Mucosa of rectum (tissue), 2 donors: ENCODE data around the gene EGF.
"Not testable (repeated sequence)": the region's sequence is repeated elsewhere in the genome, so short reads cannot be mapped to it uniquely, and the experiment has no call there.

Experiments used
- H3K27ac ChIP-seq, 2 donors: one replicate each; pipeline ENCODE4 v1.7.0; 2013; ENCODE audit warnings: inconsistent platforms in 2 of 2, low read depth in 2 of 2, low read length in 2 of 2
- H3K27me3 ChIP-seq, 2 donors: one replicate each; pipeline ENCODE4 v1.7.0; 2013; ENCODE audit warnings: low read length in 2 of 2; ENCODE audit not compliant: control insufficient read depth in 2 of 2, insufficient read depth in 2 of 2
- H3K36me3 ChIP-seq, 2 donors: one replicate each; pipeline ENCODE4 v1.7.0; 2013; ENCODE audit warnings: low read length in 2 of 2; ENCODE audit not compliant: control insufficient read depth in 2 of 2, insufficient read depth in 2 of 2
- H3K4me1 ChIP-seq, 2 donors: one replicate each; pipeline ENCODE4 v1.7.0; 2013; ENCODE audit warnings: low read length in 2 of 2, mild to moderate bottlenecking in 1 of 2; ENCODE audit not compliant: control insufficient read depth in 2 of 2, insufficient read depth in 2 of 2
- H3K4me3 ChIP-seq, 2 donors: one replicate each; pipeline ENCODE4 v1.7.0; 2013; ENCODE audit warnings: low read length in 2 of 2
- H3K9ac ChIP-seq, 2 donors: one replicate each; pipeline ENCODE4 v1.7.0; 2013; ENCODE audit warnings: low read length in 2 of 2, low read depth in 1 of 2, mild to moderate bottlenecking in 1 of 2
- H3K9me3 ChIP-seq, 2 donors: one replicate each; pipeline ENCODE4 v1.7.0; 2013; ENCODE audit warnings: low read length in 2 of 2; ENCODE audit not compliant: control insufficient read depth in 2 of 2
- donor health status: healthy.
- donor health status: Normal muscosa, but diverticular disease.

Gene EGF

DNA sequence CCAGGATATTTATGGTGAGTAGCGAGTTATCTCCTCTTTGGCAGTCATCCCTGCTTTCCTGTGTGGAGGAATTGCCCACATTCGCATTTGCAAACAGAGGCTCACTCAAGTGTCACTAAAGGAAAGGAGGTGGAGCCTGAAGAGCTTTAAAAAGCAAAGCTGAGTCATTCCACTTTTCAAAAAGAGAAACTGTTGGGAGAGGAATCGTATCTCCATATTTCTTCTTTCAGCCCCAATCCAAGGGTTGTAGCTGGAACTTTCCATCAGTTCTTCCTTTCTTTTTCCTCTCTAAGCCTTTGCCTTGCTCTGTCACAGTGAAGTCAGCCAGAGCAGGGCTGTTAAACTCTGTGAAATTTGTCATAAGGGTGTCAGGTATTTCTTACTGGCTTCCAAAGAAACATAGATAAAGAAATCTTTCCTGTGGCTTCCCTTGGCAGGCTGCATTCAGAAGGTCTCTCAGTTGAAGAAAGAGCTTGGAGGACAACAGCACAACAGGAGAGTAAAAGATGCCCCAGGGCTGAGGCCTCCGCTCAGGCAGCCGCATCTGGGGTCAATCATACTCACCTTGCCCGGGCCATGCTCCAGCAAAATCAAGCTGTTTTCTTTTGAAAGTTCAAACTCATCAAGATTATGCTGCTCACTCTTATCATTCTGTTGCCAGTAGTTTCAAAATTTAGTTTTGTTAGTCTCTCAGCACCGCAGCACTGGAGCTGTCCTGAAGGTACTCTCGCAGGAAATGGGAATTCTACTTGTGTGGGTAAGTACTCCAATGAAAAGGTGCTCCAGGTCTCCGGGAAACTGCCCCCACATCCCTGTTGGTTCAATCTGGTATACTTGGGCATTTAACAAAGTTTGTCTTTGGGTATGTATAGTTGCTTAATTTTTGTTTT is at the start of gene EGF:
EGF (plus strand) TSS at position 178 of the 890 bp plus-strand sequence; CDS start at position 631, 453 bp downstream.
- Histone ChIP-seq H3K27ac (no peak within 1 kb of the TSS), H3K4me1 (peaks cover 5 to 8% of the 10 kb centered on the region in 2 donors), H3K27me3 (no peaks in the 10 kb centered on the region), H3K9ac (peak within 1 kb of the TSS in 1 of 2 donors; percentile 8), H3K9me3 (no peaks in the 10 kb centered on the region), H3K36me3 (no peaks in the 10 kb centered on the region), H3K4me3 (peak within 1 kb of the TSS; percentile 17 to 49)

DNA sequence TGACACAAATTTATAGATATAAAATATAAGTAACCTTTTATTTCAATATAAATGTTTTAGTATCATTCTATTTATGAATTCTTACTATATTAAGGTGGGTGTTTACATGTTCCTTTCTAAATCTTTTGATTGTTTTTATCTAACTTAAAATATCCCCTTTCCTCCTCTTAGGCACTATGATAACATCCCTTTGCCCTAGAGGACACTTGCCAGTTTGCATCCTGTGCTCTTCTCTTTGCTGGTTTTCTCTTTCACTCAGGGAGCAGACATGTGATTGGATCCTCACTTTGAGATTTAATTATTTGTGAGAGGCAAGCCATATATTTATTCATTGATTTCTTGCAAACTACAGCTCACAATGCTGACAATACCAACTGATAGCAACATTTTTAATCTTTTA is 48.5 kb upstream of the EGF start:
- Histone ChIP-seq H3K4me3 (no peak overlapping the region), H3K36me3 (no peaks in the 10 kb centered on the region), H3K4me1 (no peaks in the 10 kb centered on the region), H3K9ac (no peak overlapping the region), H3K9me3 (peaks cover 0 to 4% of the 10 kb centered on the region in 2 donors), H3K27me3 (no peaks in the 10 kb centered on the region), H3K27ac (no peak overlapping the region)

DNA sequence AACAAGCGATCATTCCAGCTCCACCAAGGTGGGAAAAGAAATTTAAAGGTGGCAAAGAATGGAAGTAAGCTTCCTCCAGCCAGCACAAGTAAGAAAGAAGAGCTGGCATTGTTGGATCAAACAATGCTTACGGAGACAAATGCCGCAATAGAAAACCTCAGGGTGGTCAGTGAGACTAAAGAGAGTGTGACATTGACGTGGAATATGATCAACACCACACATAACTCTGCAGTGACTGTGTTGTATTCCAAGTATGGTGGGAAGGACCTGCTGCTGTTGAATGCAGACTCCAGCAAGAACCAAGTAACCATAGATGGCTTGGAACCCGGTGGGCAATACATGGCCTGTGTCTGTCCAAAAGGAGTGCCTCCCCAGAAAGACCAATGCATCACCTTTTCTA is 42.6 kb upstream of the EGF start:
- Histone ChIP-seq H3K9ac (no peak overlapping the region), H3K4me3 (no peak overlapping the region), H3K9me3 (no peaks in the 10 kb centered on the region), H3K4me1 (no peaks in the 10 kb centered on the region), H3K27me3 (no peaks in the 10 kb centered on the region), H3K36me3 (no peaks in the 10 kb centered on the region), H3K27ac (no peak overlapping the region)

DNA sequence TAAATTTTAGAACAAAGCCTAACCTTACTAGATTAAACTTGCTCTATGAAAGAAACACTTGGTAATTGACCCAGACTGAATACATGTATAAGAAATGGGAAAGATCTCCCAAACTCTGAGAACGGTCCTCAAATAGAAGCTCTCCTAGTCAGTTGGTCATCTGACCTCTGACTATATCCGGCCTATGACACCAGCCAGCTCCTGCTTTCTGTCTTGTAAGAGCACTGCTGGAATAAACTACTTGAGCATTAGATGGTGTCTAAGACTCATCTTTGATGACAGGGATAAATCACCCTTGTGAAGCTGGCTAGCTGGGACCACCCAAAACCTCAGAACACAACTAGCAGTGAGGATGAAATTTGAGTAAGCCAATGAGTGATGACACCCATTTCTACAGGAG is 40.6 kb upstream of the EGF start:
- Histone ChIP-seq H3K9ac (no peak overlapping the region), H3K4me3 (no peak overlapping the region), H3K4me1 (no peaks in the 10 kb centered on the region), H3K27ac (no peak overlapping the region), H3K27me3 (no peaks in the 10 kb centered on the region), H3K36me3 (no peaks in the 10 kb centered on the region), H3K9me3 (no peaks in the 10 kb centered on the region)

DNA sequence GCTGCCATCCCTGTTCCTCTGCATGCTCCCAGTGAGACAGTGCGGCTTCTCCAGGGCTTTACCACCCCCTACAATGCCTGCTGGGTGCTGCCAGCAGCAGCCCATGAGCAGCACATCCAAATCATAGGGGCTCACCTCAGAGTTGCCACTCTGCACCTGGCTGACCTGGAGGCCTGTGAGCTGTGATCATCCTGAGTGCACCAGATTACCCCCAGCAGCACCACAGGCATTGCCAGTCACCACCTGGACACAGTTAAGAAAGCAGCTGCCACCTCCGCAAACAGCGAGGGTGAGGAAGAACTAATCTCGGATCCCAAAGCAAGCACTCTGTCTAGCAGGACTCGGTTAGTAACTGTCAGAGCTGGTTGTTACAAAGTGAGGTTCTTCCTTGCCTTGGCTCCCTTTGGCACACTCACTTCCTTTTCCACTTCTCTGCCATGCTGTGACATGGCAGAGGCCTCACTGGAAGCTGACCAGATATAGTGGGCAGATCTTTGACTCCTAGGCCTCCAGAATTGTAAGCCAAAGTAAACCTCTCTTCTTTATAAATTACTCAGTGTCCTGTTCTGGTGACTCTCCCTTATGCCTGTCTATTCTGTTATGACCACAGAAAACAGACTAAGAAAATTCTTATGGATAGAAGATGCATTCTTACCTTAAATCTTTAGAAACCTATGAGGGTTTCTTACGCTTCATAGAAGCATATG is 39.6 kb upstream of the EGF start:
- no peaks in the 10 kb centered on the region for H3K4me1 ChIP-seq
- no peak overlapping the region for H3K9ac ChIP-seq
- H3K27ac ChIP-seq, result no peak overlapping the region
- no peaks in the 10 kb centered on the region for H3K36me3 ChIP-seq
- H3K4me3 ChIP-seq, result no peak overlapping the region
- no peaks in the 10 kb centered on the region for H3K27me3 ChIP-seq
- no peaks in the 10 kb centered on the region for H3K9me3 ChIP-seq

DNA sequence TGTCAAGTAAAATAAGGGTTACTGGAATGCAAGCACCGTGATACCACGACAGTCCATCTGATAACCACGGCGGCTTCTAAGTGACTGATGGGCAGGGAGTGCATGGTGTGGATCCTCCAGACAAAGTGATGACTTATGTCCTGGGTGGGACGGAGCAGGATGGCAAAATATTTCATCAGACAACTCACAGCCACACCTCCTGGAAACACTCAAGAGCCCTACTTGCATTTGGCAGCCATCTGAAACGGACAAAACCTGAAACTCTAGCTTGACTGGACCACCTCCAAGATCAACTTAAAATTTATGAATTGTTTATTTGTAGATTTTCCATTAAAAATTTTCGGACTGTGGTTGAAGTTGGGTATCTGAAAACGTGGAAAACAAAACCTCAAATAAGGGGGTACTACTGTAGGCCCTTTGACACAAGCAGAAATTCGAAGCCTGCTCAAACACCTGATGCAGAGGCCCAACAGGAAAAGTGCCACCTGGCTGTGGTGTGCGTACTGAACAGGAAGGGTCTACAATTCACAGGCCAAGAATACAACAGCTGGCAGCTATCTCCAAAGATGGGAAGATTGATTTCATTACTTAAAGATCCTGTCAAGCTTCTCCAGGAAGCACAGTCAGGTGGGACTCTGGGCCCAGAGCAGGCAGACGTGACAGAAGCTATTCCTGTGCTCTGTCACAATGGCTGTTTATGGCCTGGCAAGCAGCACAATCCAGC is 38.7 kb upstream of the EGF start:
- no peak overlapping the region for H3K27ac ChIP-seq
- H3K4me1 ChIP-seq, result no peaks in the 10 kb centered on the region
- no peaks in the 10 kb centered on the region for H3K9me3 ChIP-seq
- H3K27me3 ChIP-seq, result no peaks in the 10 kb centered on the region
- H3K4me3 ChIP-seq, result no peak overlapping the region
- no peak overlapping the region for H3K9ac ChIP-seq
- H3K36me3 ChIP-seq, result no peaks in the 10 kb centered on the region

DNA sequence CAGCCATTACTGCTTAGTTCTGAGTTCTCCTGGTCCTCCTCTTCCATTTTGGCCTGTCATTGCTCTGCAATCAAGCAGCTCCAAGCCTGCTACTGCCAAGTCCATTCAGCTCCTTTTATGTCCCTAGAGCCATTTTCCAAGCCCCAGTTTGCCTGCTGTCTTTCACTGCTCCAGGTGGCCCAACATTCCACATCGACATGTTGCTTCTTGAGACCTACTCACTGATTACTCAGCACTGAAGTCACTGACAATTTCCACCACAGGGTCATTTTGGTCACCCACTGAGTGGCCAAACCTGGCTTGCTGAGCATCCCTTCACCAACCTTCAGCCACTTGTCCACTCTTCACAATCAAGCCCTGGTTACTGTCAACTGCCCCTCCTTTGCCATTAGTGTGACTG is 37.6 kb upstream of the EGF start:
- Histone ChIP-seq H3K4me3 (no peak overlapping the region), H3K36me3 (no peaks in the 10 kb centered on the region), H3K9me3 (no peaks in the 10 kb centered on the region), H3K4me1 (no peaks in the 10 kb centered on the region), H3K9ac (no peak overlapping the region), H3K27ac (no peak overlapping the region), H3K27me3 (no peaks in the 10 kb centered on the region)

DNA sequence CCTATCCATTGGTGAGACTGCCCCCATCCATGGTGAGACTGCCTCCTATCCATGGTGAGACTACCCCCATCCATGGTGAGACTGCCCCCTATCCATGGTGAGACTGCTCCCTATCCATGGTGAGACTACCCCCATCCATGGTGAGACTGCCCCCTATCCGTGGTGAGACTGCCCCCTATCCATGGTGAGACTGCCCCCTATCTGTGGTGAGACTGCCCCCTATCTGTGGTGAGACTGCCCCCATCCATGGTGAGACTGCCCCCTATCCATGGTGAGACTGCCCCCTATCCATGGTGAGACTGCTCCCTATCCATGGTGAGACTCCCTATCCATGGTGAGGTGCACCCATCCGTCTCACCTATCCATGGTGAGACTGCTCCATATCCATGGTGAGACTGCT is 37.1 kb upstream of the EGF start:
- H3K27me3 ChIP-seq, H3K9me3 ChIP-seq, H3K27ac ChIP-seq, H3K4me3 ChIP-seq, H3K4me1 ChIP-seq, H3K9ac ChIP-seq, H3K36me3 ChIP-seq: not testable (repeated sequence)

DNA sequence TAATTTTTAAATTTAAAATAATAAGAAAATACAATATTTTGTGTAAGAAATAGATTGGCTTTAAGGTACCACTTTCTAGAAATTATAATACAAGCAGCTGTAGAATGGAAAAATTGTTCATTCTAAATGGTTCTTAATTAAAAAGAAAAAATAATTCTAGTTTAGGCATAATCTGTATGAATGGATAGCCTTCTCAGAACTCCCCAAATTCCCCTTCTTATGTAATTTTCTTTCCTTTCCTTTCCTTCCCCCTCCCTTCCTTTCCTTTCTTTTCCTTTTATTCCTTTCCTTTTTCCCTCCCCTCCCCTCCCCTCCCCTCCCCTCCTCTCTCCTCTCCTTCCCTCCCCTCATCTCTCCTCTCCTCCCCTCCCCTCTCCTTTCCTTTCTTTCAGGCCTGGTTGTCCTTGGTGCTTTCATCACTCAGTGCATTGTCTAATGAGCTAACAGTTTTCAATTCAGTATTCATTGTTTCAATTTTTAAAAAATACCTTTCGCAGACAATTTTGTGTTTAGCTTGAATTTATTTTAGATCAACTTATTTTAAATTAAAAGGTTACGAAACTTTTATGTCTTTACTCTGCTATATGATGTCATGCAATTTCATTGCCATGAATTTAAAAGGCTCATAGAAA is 35.9 kb upstream of the EGF start:
- Histone ChIP-seq H3K36me3 (no peaks in the 10 kb centered on the region), H3K27ac (no peak overlapping the region), H3K4me3 (no peak overlapping the region), H3K4me1 (no peaks in the 10 kb centered on the region), H3K9me3 (no peaks in the 10 kb centered on the region), H3K27me3 (no peaks in the 10 kb centered on the region), H3K9ac (no peak overlapping the region)
